SU-DHL-6 (cell line): Measurements from ENCODE around the gene GDI2.
"Not testable (repeated sequence)": the region's sequence is repeated elsewhere in the genome, so short reads cannot be mapped to it uniquely, and the experiment has no call there.

Source experiments
- H2AFZ ChIP-seq: fragments of 200-600 bp; sonication (generic); 2 replicates; pipeline ENCODE4 v1.6.1; 2014; ENCODE audit warnings: low read depth, mild to moderate bottlenecking, moderate library complexity, mixed read lengths, antibody characterized with exemption, low read length; ENCODE audit not compliant: severe bottlenecking
- H3F3A ChIP-seq: fragments of 200-600 bp; shearing (Covaris generic); 2 replicates; pipeline ENCODE4 v1.6.0; 2016; ENCODE audit warnings: antibody characterized with exemption, mild to moderate bottlenecking; ENCODE audit not compliant: insufficient read depth
- H3K27ac ChIP-seq: fragments of 200-600 bp; sonication (generic); 2 replicates; pipeline ENCODE4 v1.5.1; 2016; ENCODE audit warnings: low read depth, mild to moderate bottlenecking, low read length, moderate library complexity, mixed read lengths
- H3K27me3 ChIP-seq: fragments of 200-600 bp; sonication (generic), shearing (Covaris generic); 2 replicates; pipeline ENCODE4 v1.6.0; 2014; ENCODE audit warnings: mild to moderate bottlenecking, low read length
- H3K36me3 ChIP-seq: fragments of 200-600 bp; sonication (generic); 2 replicates; pipeline ENCODE4 v1.6.1; 2014; ENCODE audit warnings: mild to moderate bottlenecking, low read length, mixed read lengths
- H3K4me2 ChIP-seq: fragments of 300-600, 200-600 bp; shearing (Covaris generic), sonication (generic); 2 replicates; pipeline ENCODE4 v1.6.0; 2014; ENCODE audit warnings: low read length, low read depth, mild to moderate bottlenecking; ENCODE audit not compliant: poor library complexity, severe bottlenecking
- H3K4me3 ChIP-seq: fragments of 200-600 bp; sonication (generic); 2 replicates; pipeline ENCODE4 v1.5.1; 2014; ENCODE audit warnings: antibody characterized with exemption, low read length, mild to moderate bottlenecking, mixed read lengths; ENCODE audit not compliant: insufficient read depth, poor library complexity, severe bottlenecking
- H3K79me2 ChIP-seq: fragments of 200-600 bp; sonication (generic); 2 replicates; pipeline ENCODE4 v1.6.1; 2014; ENCODE audit warnings: mild to moderate bottlenecking, low read length, moderate library complexity; ENCODE audit not compliant: insufficient read depth
- H3K9ac ChIP-seq: fragments of 200-600 bp; sonication (generic); 2 replicates; pipeline ENCODE4 v1.7.0; 2014; ENCODE audit warnings: mild to moderate bottlenecking, low read length
- H3K9me2 ChIP-seq: fragments of 200-600 bp; sonication (generic); replicated peaks from 2 replicates; pipeline ENCODE4 v1.6.1; 2014; ENCODE audit warnings: low read length; ENCODE audit not compliant: insufficient read depth
- H3K9me3 ChIP-seq: fragments of 200-600 bp; sonication (generic); 2 replicates; pipeline ENCODE4 v1.6.1; 2014; ENCODE audit warnings: low read length, mixed read lengths; ENCODE audit not compliant: insufficient read depth
- H4K20me1 ChIP-seq: fragments of 200-600 bp; sonication (generic); 2 replicates; pipeline ENCODE4 v1.6.1; 2014; ENCODE audit warnings: low read depth, mild to moderate bottlenecking, antibody characterized with exemption, low read length, moderate library complexity, mixed read lengths
- CTCF ChIP-seq: fragments of 200-600 bp; sonication (generic); IDR thresholded peaks from one replicate; pipeline ENCODE4 v1.5.1; 2017; ENCODE audit warnings: antibody characterized with exemption, mild to moderate bottlenecking, low read length, moderate library complexity; ENCODE audit not compliant: insufficient read depth, poor library complexity, severe bottlenecking
- EZH2phosphoT487 ChIP-seq: fragments of 200-600 bp; sonication (generic), shearing (Covaris generic); conservative IDR thresholded peaks from 2 replicates; pipeline ENCODE4 v1.6.1; 2018; ENCODE audit warnings: mild to moderate bottlenecking, antibody characterized with exemption, low read length, moderate library complexity, mixed read lengths

The GDI2 gene

GRCh38 chr10:5827841-5828240 lies 14.6 kb upstream of the GDI2 start:
- Histone ChIP-seq H3K36me3 (no peaks in the 10 kb centered on the region), H3K9me3 (no peaks in the 10 kb centered on the region), H4K20me1 (no peaks in the 10 kb centered on the region), H3K9me2 (no peaks in the 10 kb centered on the region), H3K27me3 (no peaks in the 10 kb centered on the region), H3F3A (no peaks in the 10 kb centered on the region), H3K9ac (no peak overlapping the region), H3K4me2 (no peak overlapping the region), H3K79me2 (no peaks in the 10 kb centered on the region), H2AFZ (no peak overlapping the region), H3K27ac (no peak overlapping the region), H3K4me3 (no peak overlapping the region)
- TF ChIP-seq CTCF (no peak), EZH2phosphoT487 (no peak)

- not testable (repeated sequence) for H3K4me3 ChIP-seq, H3K27ac ChIP-seq, H3K27me3 ChIP-seq, H4K20me1 ChIP-seq, H2AFZ ChIP-seq, H3K9ac ChIP-seq, H3K9me2 ChIP-seq, H3K79me2 ChIP-seq, H3K4me2 ChIP-seq, H3K36me3 ChIP-seq, H3F3A ChIP-seq, H3K9me3 ChIP-seq
These were observed 13.3 kb upstream of the GDI2 start for GRCh38 chr10:5826511-5826910.

GRCh38 chr10:5818894-5819293 lies 5.7 kb upstream of the GDI2 start:
- Histone ChIP-seq H3K27ac (no peak overlapping the region), H3K9me2 (no peaks in the 10 kb centered on the region), H3K79me2 (peaks cover 13% of the 10 kb centered on the region; the same call in 1 of the 2 replicates), H3K4me2 (no peak overlapping the region), H3K9me3 (no peaks in the 10 kb centered on the region), H3K27me3 (no peaks in the 10 kb centered on the region), H3K9ac (no peak overlapping the region), H3K36me3 (no peaks in the 10 kb centered on the region), H2AFZ (no peak overlapping the region), H3F3A (peaks cover 16% of the 10 kb centered on the region), H4K20me1 (no peaks in the 10 kb centered on the region), H3K4me3 (no peak overlapping the region)
- TF ChIP-seq EZH2phosphoT487 (no peak), CTCF (no peak)

GRCh38 chr10:5818048-5818331 lies 4.8 kb upstream of the GDI2 start:
- Histone ChIP-seq H3K27ac (no peak overlapping the region), H4K20me1 (no peaks in the 10 kb centered on the region), H3F3A (peaks cover 16% of the 10 kb centered on the region), H3K36me3 (no peaks in the 10 kb centered on the region), H2AFZ (no peak overlapping the region), H3K27me3 (no peaks in the 10 kb centered on the region), H3K9me2 (no peaks in the 10 kb centered on the region), H3K4me2 (no peak overlapping the region), H3K79me2 (peaks cover 18% of the 10 kb centered on the region), H3K9me3 (no peaks in the 10 kb centered on the region), H3K4me3 (no peak overlapping the region), H3K9ac (no peak overlapping the region)
- TF ChIP-seq EZH2phosphoT487 (no peak), CTCF (no peak)
